Vagina (tissue), 2 donors: ENCODE results near the gene EHMT1. TPM values are rescaled to one million over a fixed set of nuclear protein-coding genes. Genes with fewer than 3 reads are reported as not detected.

Source experiments
- DNase-seq, 2 donors: peaks; one replicate each; pipeline ENCODE4 v3.0.0-alpha.2; 2017; ENCODE audit errors: extremely low spot score in 2 of 2
- H3K27ac ChIP-seq: fragments of 200-600 bp; sonication (generic); one replicate; pipeline ENCODE4 v1.5.1; 2019
- H3K27me3 ChIP-seq: fragments of 200-600 bp; sonication (generic); one replicate; pipeline ENCODE4 v1.5.1; 2019
- H3K36me3 ChIP-seq, 2 donors: fragments of 200-600 bp; sonication (generic); one replicate each; pipeline ENCODE4 v1.5.1; 2017 to 2019
- H3K4me1 ChIP-seq: fragments of 200-600 bp; sonication (generic); one replicate; pipeline ENCODE4 v1.5.1; 2019
- H3K4me3 ChIP-seq, 2 donors: fragments of 200-600 bp; sonication (generic); 1 replicate in 1 of 2; 2 replicates in 1 of 2; pipeline ENCODE4 v1.5.1; 2016 to 2019
- H3K9me3 ChIP-seq: fragments of 200-600 bp; sonication (generic); one replicate; pipeline ENCODE4 v1.5.1; 2019
- CTCF ChIP-seq, 3 experiments: fragments of 450-650 bp in 2 of 3; fragments of 200-600 bp in 1 of 3; sonication (generic) in 1 of 3; IDR thresholded peaks; one replicate each; pipeline ENCODE4 v1.5.1; 2017 to 2019; ENCODE audit warnings: antibody characterized with exemption in 3 of 3, mild to moderate bottlenecking in 2 of 3, moderate library complexity in 2 of 3
- POLR2A ChIP-seq, 2 donors: fragments of 450-650 bp; IDR thresholded peaks; one replicate each; pipeline ENCODE4 v1.6.1; 2017; ENCODE audit warnings: antibody characterized with exemption in 2 of 2, mild to moderate bottlenecking in 2 of 2, moderate library complexity in 2 of 2
- POLR2AphosphoS5 ChIP-seq, 2 donors: sonication (generic); formaldehyde crosslinking; IDR thresholded peaks; one replicate each; pipeline ENCODE4 v1.9.0; 2017; ENCODE audit warnings: antibody characterized with exemption in 2 of 2, mild to moderate bottlenecking in 2 of 2, low read depth in 1 of 2; ENCODE audit not compliant: insufficient read depth in 1 of 2
- intact Hi-C: fragments of 100-400 bp; cut with DNase I; formaldehyde crosslinking; loops from one replicate; pipeline ENCODE4 v1.15.1; 2023
- total RNA-seq: library from RNA; depleted of rRNA; stranded (reverse); fragments of >200 nt; gene quantifications from one replicate; pipeline ENCODE4 v1.2.3, GENCODE V29; 2016

EHMT1 gene
- total RNA-seq, 1 donor from 2014 or later, result 65.8 TPM

- no peak for TF ChIP-seq POLR2AphosphoS5 (IDR thresholded peaks at IDR 0.05; ENCODE audit: insufficient read depth in 1 of 2, low read depth in 1 of 2)
- TF ChIP-seq CTCF (IDR thresholded peaks at IDR 0.05), result no peak
- TF ChIP-seq POLR2A (IDR thresholded peaks at IDR 0.05), result no peak
- Histone ChIP-seq H3K27ac (peak overlapping the region; percentile 64), H3K36me3 (no peaks in the 10 kb centered on the region), H3K4me1 (peaks cover 44% of the 10 kb centered on the region), H3K4me3 (peak overlapping the region; percentile 63 to 70), H3K27me3 (no peaks in the 10 kb centered on the region), H3K9me3 (no peaks in the 10 kb centered on the region)
- DNase-seq, result no peak
- intact Hi-C loops, result no loop called here
These were observed 12.1 kb upstream of the EHMT1 start for GRCh38 chr9:137606734-137607138.

GRCh38 chr9:137607141-137607857 is 11.5 kb upstream of the EHMT1 start:
- H3K27ac ChIP-seq, result no peak overlapping the region
- no peaks in the 10 kb centered on the region for H3K36me3 ChIP-seq
- intact Hi-C loops, result no loop called here
- no peak for TF ChIP-seq POLR2AphosphoS5 (IDR thresholded peaks at IDR 0.05; ENCODE audit: insufficient read depth in 1 of 2, low read depth in 1 of 2)
- no peak for TF ChIP-seq CTCF (IDR thresholded peaks at IDR 0.05)
- TF ChIP-seq POLR2A (IDR thresholded peaks at IDR 0.05), result no peak
- H3K4me1 ChIP-seq, result peaks cover 50% of the 10 kb centered on the region
- no peaks in the 10 kb centered on the region for H3K9me3 ChIP-seq
- H3K4me3 ChIP-seq, result peak overlapping the region; percentile 63 to 70
- no peaks in the 10 kb centered on the region for H3K27me3 ChIP-seq
- DNase-seq, result peak in 1 of 2 donors; percentile 79

DNA sequence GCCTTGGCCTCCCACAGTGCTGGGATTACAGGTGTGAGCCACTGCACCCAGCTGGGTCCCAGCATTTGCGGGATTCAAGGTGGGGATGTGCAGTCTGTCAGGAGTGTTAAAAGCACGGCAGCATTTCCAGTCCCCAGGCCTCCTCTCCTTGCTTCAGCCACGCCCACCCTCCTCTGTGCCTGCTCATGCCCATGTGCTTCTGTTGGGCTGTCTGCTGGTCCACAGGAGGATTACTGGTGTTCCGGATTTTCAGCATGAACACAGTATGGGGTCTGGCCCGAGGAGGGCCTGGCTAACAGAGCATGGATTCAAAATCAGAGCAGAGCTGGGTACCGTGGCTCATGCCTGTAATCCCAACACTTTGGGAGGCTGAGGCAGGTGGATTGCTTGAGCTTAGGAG is 7.9 kb upstream of the EHMT1 start:
- Histone ChIP-seq H3K27ac (peak overlapping the region; percentile 72), H3K4me3 (no peak overlapping the region), H3K4me1 (peaks cover 59% of the 10 kb centered on the region), H3K9me3 (no peaks in the 10 kb centered on the region), H3K36me3 (peaks cover 0 to 22% of the 10 kb centered on the region in 2 donors), H3K27me3 (no peaks in the 10 kb centered on the region)
- no peak for DNase-seq
- intact Hi-C loops, result no loop called here
- TF ChIP-seq POLR2A (IDR thresholded peaks at IDR 0.05) (no peak), CTCF (IDR thresholded peaks at IDR 0.05) (no peak), POLR2AphosphoS5 (IDR thresholded peaks at IDR 0.05; ENCODE audit: insufficient read depth in 1 of 2, low read depth in 1 of 2) (no peak)

GRCh38 chr9:137611623-137612609 is 6.9 kb upstream of the EHMT1 start:
- Histone ChIP-seq H3K27me3 (no peaks in the 10 kb centered on the region), H3K9me3 (no peaks in the 10 kb centered on the region), H3K27ac (peak overlapping the region; percentile 72), H3K36me3 (peaks cover 0 to 24% of the 10 kb centered on the region in 2 donors), H3K4me1 (peaks cover 59% of the 10 kb centered on the region), H3K4me3 (peak overlapping the region in 1 of 2 donors; percentile 25)
- no peak for TF ChIP-seq POLR2A (IDR thresholded peaks at IDR 0.05)
- TF ChIP-seq POLR2AphosphoS5 (IDR thresholded peaks at IDR 0.05; ENCODE audit: insufficient read depth in 1 of 2, low read depth in 1 of 2), result peak in 1 of 2 donors; percentile 69
- TF ChIP-seq CTCF (IDR thresholded peaks at IDR 0.05), result no peak
- DNase-seq, result peak; percentile 91 to 97
- intact Hi-C loops, result no loop called here
